Breast epithelium (tissue), 3 donors: ENCODE data around the gene MTRFR.

Experiments
- POLR2A ChIP-seq: fragments of 450-650 bp; IDR thresholded peaks from one replicate; pipeline ENCODE4 v1.6.1; 2016; ENCODE audit warnings: antibody characterized with exemption, mild to moderate bottlenecking, moderate library complexity
- TF ChIP-seq, protein P1 (sequence below), 3 donors: fragments of 450-650 bp; IDR thresholded peaks; one replicate each; pipeline ENCODE4 v1.5.1; 2016 to 2017; ENCODE audit warnings: antibody characterized with exemption in 3 of 3, mild to moderate bottlenecking in 3 of 3, moderate library complexity in 3 of 3

DNA sequence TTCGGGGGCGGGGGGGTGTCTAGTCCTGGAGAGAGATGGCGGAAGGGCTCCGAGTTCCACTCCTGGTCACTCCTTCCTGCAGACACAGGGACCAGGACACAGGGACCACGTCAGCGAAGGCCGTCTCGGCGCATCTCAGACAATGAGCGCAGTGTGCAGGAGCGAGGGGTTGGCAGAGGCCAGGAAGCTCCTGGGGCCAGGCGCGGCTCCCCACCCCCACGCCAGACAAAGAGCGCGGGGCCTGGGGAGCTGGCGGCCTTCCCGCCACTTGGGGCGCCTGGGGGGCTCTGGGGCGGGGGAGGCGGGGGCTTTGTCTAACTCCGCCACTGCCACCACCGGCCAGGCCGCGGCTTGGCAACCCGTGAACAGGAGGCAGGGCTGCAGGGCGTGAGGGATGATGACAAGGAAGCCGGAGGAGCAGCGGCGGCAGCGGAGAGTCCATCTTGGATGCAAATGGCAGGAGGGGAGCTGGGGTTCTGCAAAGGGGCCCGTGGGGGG, 36.2 kb downstream of the MTRFR start:
- no peak for TF ChIP-seq POLR2A
- TF ChIP-seq, protein P1, sequence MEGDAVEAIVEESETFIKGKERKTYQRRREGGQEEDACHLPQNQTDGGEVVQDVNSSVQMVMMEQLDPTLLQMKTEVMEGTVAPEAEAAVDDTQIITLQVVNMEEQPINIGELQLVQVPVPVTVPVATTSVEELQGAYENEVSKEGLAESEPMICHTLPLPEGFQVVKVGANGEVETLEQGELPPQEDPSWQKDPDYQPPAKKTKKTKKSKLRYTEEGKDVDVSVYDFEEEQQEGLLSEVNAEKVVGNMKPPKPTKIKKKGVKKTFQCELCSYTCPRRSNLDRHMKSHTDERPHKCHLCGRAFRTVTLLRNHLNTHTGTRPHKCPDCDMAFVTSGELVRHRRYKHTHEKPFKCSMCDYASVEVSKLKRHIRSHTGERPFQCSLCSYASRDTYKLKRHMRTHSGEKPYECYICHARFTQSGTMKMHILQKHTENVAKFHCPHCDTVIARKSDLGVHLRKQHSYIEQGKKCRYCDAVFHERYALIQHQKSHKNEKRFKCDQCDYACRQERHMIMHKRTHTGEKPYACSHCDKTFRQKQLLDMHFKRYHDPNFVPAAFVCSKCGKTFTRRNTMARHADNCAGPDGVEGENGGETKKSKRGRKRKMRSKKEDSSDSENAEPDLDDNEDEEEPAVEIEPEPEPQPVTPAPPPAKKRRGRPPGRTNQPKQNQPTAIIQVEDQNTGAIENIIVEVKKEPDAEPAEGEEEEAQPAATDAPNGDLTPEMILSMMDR (IDR thresholded peaks at IDR 0.05): no peak
